GM12878 (cell line): ENCODE measurements around the gene ANKDD1B. TPM values are rescaled to one million over a fixed set of nuclear protein-coding genes. Genes with fewer than 3 reads are reported as not detected.

Experiments used
- polyA plus RNA-seq, 11 experiments: library from polyadenylated mRNA; depleted of rRNA in 4 of 11; unstranded in 6 of 11; stranded (reverse) in 5 of 11; fragments of >200 nt; fragmentation: Nextera tagmentation in 4 of 11; fragmentation: Illumina TruSeq in 1 of 11; extraction: Ambion mirVana in 4 of 11; extraction: Trizol in 1 of 11; gene quantifications; 1 replicate in 1 of 11; 2 replicates in 10 of 11; pipeline versions ENCODE4 v1.2.1 to v1.2.3, GENCODE V29; 2011 to 2016; ENCODE audit warnings: inconsistent platforms in 2 of 11, missing spikeins in 2 of 11, low read depth in 1 of 11
- small RNA-seq: library from RNA; depleted of rRNA; stranded (forward); fragments of <200 nt; gene quantifications from one replicate; pipeline ENCODE3, GENCODE V24; 2014
- total RNA-seq, 4 experiments: library from RNA; depleted of rRNA in 3 of 4; stranded (reverse); fragments of >200 nt in 3 of 4; fragmentation: Illumina TruSeq in 1 of 4; extraction: Trizol in 1 of 4; gene quantifications; 2 replicates each; pipeline versions ENCODE4 v1.2.1 to v1.2.3, GENCODE V29; 2013 to 2021

The ANKDD1B gene
- total and polyA plus RNA-seq, 10 of the 15 experiments (the other 5 are each of a cell fraction or from before 2014, with no cell fraction given): 0.34 to 2.4 (median 0.80) TPM

Small RNA genes within 50 kb of the gene (small RNA-seq; reads per million reads assigned to genes)
- not detected for gene RNU6-680P

Other genes with a start within 250 kb of the ANKDD1B start
- gene CERT1, start 99.8 kb upstream of the ANKDD1B start, total RNA-seq (2014; rRNA removed): 13.3 and 13.4 TPM in 2 replicates
- gene CERT1, start 99.8 kb upstream of the ANKDD1B start, total RNA-seq (2014; rRNA removed; fragmentation: Illumina TruSeq; extraction: Trizol): 35.3 and 36.7 TPM in 2 replicates
- 30.2 and 30.7 TPM in 2 replicates for gene CERT1, start 99.8 kb upstream of the ANKDD1B start, total RNA-seq (2021)
- 26.5 and 27.6 TPM in 2 replicates for gene CERT1, start 99.8 kb upstream of the ANKDD1B start, polyA plus RNA-seq (2011; rRNA removed)
- gene CERT1, start 99.8 kb upstream of the ANKDD1B start, polyA plus RNA-seq (2014; fragmentation: Illumina TruSeq; extraction: Trizol): 32.5 and 43.2 TPM in 2 replicates
- gene CERT1, start 99.8 kb upstream of the ANKDD1B start, polyA plus RNA-seq (2014; fragmentation: Nextera tagmentation; extraction: Ambion mirVana): 10 to 100 TPM in 1 of 2 experiments, 1 to 10 TPM in 1; 7.7 to 10.4 TPM
- gene CERT1, start 99.8 kb upstream of the ANKDD1B start, polyA plus RNA-seq (2014; rRNA removed): 11.1 and 14.1 TPM in 2 replicates
- 10 to 100 TPM; 24.6 to 29.9 TPM for gene CERT1, start 99.8 kb upstream of the ANKDD1B start, polyA plus RNA-seq (2016; fragmentation: Nextera tagmentation; extraction: Ambion mirVana)
- 29.0 and 36.8 TPM in 2 replicates for gene POLK, start 99.6 kb upstream of the ANKDD1B start, total RNA-seq (2014; rRNA removed)
- gene POLK, start 99.6 kb upstream of the ANKDD1B start, total RNA-seq (2014; rRNA removed; fragmentation: Illumina TruSeq; extraction: Trizol): 39.9 and 42.0 TPM in 2 replicates
- 25.6 and 26.6 TPM in 2 replicates for gene POLK, start 99.6 kb upstream of the ANKDD1B start, total RNA-seq (2021)
- 47.6 and 75.0 TPM in 2 replicates for gene POLK, start 99.6 kb upstream of the ANKDD1B start, polyA plus RNA-seq (2011; rRNA removed)
- gene POLK, start 99.6 kb upstream of the ANKDD1B start, polyA plus RNA-seq (2014; fragmentation: Illumina TruSeq; extraction: Trizol): 36.7 and 44.0 TPM in 2 replicates
- gene POLK, start 99.6 kb upstream of the ANKDD1B start, polyA plus RNA-seq (2014; fragmentation: Nextera tagmentation; extraction: Ambion mirVana): 10 to 100 TPM; 10.4 to 10.7 TPM
- 15.0 and 20.9 TPM in 2 replicates for gene POLK, start 99.6 kb upstream of the ANKDD1B start, polyA plus RNA-seq (2014; rRNA removed)
- 10 to 100 TPM; 29.0 to 32.0 TPM for gene POLK, start 99.6 kb upstream of the ANKDD1B start, polyA plus RNA-seq (2016; fragmentation: Nextera tagmentation; extraction: Ambion mirVana)
- gene POC5, start 106.0 kb downstream of the ANKDD1B start, total RNA-seq (2014; rRNA removed): 19.4 and 21.4 TPM in 2 replicates
- gene POC5, start 106.0 kb downstream of the ANKDD1B start, total RNA-seq (2014; rRNA removed; fragmentation: Illumina TruSeq; extraction: Trizol): 22.1 and 22.9 TPM in 2 replicates
- 13.1 and 14.4 TPM in 2 replicates for gene POC5, start 106.0 kb downstream of the ANKDD1B start, total RNA-seq (2021)
- gene POC5, start 106.0 kb downstream of the ANKDD1B start, polyA plus RNA-seq (2011; rRNA removed): 25.6 and 35.4 TPM in 2 replicates
- gene POC5, start 106.0 kb downstream of the ANKDD1B start, polyA plus RNA-seq (2014; fragmentation: Illumina TruSeq; extraction: Trizol): 23.2 and 25.0 TPM in 2 replicates
- gene POC5, start 106.0 kb downstream of the ANKDD1B start, polyA plus RNA-seq (2014; fragmentation: Nextera tagmentation; extraction: Ambion mirVana): 10 to 100 TPM; 16.6 to 24.7 TPM
- gene POC5, start 106.0 kb downstream of the ANKDD1B start, polyA plus RNA-seq (2014; rRNA removed): 13.7 and 16.6 TPM in 2 replicates
- 10 to 100 TPM; 21.4 to 22.2 TPM for gene POC5, start 106.0 kb downstream of the ANKDD1B start, polyA plus RNA-seq (2016; fragmentation: Nextera tagmentation; extraction: Ambion mirVana)